Left kidney (tissue), 8 donors: ENCODE measurements around the gene ESYT3. TPM values are rescaled to one million over a fixed set of nuclear protein-coding genes. Genes with fewer than 3 reads are reported as not detected.

Experiments used
- DNase-seq: peaks from one replicate; pipeline ENCODE4 v3.0.0-alpha.2; 2013
- long read RNA-seq, 8 donors: transcript quantifications; one replicate each; lab custom pipeline, GENCODE V29; 2026
- polyA plus RNA-seq: library from polyadenylated mRNA; unstranded; fragments of 120-200 nt; gene quantifications from one replicate; pipeline ENCODE4 v1.2.1, GENCODE V29; 2013; ENCODE audit not compliant: insufficient read length

The ESYT3 gene, protein sequence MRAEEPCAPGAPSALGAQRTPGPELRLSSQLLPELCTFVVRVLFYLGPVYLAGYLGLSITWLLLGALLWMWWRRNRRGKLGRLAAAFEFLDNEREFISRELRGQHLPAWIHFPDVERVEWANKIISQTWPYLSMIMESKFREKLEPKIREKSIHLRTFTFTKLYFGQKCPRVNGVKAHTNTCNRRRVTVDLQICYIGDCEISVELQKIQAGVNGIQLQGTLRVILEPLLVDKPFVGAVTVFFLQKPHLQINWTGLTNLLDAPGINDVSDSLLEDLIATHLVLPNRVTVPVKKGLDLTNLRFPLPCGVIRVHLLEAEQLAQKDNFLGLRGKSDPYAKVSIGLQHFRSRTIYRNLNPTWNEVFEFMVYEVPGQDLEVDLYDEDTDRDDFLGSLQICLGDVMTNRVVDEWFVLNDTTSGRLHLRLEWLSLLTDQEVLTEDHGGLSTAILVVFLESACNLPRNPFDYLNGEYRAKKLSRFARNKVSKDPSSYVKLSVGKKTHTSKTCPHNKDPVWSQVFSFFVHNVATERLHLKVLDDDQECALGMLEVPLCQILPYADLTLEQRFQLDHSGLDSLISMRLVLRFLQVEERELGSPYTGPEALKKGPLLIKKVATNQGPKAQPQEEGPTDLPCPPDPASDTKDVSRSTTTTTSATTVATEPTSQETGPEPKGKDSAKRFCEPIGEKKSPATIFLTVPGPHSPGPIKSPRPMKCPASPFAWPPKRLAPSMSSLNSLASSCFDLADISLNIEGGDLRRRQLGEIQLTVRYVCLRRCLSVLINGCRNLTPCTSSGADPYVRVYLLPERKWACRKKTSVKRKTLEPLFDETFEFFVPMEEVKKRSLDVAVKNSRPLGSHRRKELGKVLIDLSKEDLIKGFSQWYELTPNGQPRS
- 3.1 TPM for polyA plus RNA-seq
- long read RNA-seq, donor 1: 0 reads
- long read RNA-seq, donor 2: 0 reads
- long read RNA-seq, donor 3: 0 reads
- long read RNA-seq, donor 4: 0 reads
- long read RNA-seq, donor 5: 0 reads
- long read RNA-seq, donor 6: 0 reads
- long read RNA-seq, donor 7: 0 reads
- long read RNA-seq, donor 8: 0 reads

DNA sequence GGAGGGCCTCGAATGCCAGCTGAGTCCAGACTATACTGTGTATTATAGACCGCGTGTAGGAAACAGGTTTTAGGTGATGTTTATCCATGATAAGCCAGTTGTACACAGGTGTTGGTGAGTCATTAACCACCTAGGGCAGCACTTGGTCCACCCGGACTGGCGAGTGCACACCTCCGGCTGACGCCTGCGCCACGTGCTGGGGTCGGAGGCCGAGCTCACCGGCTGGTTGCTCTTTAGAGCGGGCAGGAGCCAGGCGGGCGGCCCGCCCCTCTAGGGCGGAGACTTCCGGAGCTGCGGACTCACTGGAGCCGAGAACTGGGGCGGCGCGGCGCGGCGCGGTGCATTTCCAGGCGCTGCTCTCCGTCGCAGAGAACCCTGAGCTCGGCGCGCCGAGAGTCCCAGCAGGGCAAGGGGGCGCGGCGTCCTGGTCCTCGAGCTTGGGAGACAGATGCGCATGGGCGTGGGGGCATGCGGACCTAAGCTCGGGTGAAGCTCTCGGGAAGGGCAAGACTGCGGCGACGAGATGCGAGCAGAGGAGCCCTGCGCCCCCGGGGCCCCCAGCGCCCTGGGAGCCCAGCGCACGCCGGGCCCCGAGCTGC is at the start of gene ESYT3:
Gene ESYT3, plus strand, starts transcription at position 341 of the 599 bp plus-strand sequence. Its CDS starts 183 bp downstream, at position 524.
- peak; percentile 56 for DNase-seq

DNA sequence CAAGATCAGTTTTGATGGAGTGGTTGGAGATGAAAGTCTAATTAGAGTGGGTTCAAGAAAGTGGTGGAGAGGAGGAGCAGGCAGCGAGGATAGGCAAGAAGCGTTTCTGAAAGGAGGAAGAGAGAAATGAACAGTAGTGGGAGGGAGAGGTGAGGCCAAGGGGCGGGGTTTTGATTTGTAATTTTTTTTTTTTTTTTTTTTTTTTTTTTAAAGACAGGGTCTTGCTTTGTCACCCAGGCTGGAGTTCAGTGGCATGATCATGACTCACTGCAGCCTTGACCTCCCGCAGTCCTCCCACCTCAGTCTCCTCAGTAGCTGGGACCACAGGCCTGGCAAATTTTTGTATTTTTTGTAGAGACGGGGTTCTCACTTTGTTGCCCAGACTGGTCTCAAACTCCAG is 49.4 kb upstream of the ESYT3 start:
- no peak for DNase-seq

DNA sequence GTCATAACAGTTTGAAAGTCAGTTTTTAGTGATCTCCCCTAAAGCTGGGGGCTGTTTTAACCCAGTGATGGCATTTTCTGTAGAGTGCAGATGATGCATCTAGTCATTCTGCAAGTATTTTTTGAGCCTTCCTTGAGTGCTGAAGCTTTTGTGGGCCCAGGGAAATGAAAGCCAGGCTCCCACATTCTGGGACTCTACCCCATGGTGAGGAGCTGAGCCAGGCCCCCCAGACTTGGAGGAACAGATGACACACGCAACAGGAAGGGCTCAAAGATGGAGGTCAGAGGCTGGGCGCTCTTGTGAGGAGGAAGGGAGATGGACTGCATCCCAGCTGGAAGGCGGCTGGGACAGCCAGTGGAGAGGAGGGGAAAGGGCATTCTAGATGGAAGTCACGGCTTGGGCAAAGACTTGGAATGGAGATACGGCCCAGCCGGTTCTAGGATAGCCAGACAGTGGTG is 45.2 kb upstream of the ESYT3 start:
- DNase-seq: no peak

DNA sequence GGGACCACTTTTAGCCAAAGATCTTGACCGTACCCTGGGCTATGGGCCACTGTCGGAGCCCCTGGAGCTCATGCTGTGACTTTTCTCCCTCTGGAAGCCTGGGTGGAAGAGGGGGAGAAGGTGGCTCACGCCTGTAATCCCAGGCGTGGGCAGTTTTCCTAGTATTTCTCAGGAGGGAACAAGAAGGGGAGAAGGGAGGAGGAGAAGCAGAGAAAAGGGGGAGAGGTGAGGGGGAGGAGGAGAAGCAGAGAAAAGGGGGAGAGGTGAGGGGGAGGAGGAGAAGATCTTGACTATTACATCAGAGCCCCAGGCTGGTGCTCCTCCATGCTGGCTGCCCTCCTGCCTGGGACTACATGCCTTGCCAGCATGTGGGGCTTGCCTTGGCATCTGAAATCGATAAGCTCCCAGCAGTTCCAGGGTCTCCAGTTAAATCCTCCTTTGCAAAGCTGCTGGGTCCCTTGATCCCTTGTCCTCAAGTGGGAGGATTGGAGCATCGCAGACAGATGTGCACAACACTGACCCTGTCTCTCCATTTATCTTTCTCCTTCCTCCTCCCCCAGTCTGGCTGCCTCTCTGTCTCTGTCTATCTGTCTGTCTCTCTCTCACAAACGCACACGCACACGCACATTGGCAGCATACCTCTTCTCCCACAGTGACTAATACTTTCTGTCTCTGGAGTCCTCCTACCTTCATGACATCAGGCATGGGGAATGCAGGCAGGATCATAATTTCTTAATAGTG is 44.4 kb upstream of the ESYT3 start:
- no peak for DNase-seq

DNA sequence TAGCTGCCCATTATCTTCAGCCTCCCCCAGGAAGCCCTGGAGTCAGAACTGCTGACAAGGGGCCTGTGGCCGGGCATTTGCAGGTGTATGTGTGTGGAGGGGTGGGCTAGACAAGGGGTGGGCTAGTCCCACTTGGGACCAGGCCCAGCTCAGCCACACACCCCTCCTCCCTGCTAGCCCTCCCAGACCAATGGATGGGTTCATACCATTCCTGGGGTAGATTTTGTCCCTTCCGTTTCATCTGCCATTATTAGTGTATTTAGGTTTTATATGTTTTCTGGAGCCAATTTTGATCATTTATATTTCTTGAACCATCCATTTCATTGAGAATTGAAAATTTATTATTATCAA is 43.9 kb upstream of the ESYT3 start:
- DNase-seq: no peak

DNA sequence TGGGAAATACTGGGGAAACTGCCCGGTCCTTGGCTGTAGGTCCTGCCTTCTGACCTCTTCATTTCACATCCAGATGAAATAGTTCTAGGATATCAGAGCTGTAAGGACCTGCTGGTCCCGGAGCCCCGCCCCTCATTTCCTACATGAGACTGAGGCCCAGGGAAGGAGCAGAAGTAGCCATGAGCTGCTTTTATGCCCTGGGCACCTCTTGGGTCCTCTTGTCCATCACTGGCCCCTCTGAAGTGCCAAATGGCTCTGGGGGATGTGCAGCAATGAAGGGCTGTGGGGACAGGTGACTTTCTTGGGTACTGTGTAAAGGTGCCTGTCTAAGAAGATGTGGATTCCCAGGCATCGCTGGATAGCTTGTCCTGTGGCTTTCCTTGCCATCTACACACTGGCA is 40.3 kb upstream of the ESYT3 start:
- no peak for DNase-seq

DNA sequence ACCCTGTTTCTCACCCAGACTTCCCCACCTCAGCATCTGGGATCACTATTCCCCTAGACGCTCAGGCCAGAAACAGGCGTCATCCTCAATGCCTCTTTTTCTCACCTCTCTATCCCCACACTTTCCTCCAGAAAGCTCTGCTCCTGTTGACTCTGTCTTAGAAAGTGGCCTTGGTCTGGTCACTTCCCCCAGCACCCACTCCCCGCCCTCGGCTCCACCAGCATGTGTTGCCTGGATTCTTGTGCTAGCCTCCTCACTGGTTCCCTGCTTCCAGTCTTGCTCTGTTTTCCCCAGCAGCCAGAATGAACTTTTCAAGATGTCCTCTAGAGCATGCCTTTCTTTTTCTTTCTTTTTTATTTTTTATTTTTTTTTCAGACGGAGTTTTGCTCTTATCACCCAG is 39.7 kb upstream of the ESYT3 start:
- DNase-seq: no peak

DNA sequence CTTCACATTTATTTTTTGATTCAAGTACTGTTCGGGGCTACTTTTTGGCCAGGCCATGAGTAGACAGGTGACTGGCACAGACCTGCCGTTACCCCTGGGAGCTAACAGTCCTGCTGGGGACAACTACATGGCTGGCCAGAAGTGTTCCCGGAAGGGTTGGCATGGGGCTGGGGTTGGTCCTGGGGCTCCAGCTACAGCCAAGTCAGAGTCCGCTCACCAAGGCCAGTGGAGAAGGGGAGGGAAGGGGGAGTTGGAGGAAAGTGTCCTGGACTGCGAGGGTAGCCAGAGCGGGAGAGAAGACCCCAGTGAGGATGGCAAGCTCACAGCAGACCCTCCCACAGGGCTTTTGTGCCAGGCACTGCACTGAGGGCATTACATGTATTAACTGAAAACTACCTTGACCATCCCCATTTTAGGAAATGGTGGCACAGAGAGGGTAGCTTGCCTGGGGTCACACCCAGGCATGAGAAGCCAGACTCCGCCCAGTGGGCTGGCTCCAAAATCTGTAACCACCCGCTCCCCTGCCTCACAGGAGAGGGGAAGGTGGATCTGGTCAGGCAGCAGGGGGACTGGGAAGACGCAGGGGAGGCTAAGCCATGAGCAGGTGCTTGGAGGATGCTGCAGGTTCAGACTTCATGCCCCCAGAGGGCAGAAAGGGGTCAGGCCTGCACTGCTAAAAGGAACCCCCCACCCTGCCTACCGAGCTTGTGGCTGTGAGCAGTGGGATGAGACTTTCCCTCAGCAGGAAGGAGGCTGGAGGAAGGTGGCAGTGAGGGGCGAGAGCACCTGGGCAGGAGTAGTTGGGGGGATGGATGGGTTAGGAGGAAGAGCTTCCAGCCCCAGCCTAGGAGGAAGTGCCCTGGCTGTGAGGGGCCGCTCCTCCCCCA is 38.3 kb upstream of the ESYT3 start:
- DNase-seq: no peak

DNA sequence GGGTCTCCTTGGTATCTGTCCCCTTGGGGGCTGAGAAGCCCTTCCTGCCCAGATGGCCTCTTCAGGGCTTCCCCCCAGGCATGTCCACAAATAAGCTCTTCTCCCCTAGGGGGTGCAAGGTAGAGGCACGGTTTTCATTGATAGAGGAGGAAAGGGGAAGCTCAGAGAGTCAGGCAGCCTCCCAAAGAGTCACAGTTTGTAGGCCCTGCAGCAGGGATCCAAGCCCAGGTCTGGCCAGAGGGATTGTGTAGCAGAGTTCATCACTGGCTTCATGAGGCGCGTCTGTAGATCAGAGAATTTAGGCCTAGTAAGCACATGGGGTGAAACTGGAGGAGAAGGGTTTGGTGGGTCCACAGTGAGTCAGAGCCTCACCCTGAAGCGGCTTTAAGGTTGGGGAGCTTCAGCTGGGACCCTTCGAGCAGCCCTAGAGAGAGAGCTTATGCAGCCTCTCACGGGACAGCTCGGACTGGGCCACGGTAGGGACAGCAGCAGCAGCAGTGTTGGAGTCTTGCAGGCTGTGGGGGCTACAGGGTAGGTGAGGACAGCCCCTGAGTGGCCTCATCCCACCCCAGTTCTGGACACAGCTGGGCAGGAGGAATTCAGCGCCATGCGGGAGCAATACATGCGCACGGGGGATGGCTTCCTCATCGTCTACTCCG is 37.5 kb upstream of the ESYT3 start:
- no peak for DNase-seq

DNA sequence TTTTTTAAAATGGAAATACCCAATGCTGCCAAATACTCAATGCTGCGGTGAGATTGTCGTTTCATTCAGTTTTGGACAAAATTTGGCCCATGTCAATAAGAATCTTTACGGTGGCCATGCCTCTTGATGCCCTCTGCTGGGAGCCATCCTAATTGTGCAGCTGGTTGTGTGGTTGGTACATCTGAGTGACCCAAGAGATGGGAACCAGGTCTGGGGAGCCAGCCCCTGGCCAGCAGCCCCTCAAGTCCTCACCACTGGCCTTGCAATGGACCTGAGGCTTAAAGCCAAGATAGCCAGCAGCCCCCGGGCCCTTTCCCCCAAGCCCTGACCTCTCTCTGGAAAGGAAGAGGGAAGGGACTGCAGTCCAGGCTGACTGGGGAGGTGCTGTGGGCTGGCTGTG is 36.4 kb upstream of the ESYT3 start:
- no peak for DNase-seq

DNA sequence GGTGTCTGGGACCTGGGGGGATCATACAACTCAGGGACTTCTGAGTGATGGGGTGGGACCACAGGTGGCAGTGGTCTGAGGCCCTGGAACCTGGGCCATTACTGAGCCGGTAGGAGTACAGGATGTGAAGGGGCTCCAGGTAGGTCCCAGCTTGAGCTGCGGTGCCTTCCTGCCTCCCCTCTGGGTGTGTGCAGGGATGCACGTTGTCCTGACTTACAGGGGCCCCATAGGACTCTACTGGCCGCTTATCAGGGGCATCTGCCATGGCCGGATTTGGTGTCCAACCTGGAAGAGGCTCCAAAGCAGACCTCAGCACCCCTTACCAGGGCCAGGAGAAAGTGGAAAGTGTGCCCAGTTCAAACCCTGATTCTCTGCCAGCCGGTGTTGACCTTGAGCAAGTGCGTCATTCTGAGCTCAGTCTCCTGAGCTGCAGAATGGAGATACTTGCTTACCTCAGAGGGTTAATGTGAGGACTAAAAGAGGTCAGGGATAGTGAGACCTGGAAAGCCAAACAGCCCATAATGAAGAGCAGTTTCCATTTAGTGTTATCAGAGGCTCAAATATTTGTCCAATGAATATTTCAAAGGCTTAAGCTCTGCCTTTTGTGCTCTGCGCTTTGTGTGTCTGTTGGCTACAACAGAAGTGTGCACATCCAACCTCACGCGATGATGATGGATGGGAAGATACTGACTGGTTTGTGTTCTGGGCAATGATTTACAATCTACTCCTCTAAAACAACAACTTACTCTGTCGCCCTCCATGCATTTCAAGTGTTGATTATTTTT is 35.4 kb upstream of the ESYT3 start:
- no peak for DNase-seq

DNA sequence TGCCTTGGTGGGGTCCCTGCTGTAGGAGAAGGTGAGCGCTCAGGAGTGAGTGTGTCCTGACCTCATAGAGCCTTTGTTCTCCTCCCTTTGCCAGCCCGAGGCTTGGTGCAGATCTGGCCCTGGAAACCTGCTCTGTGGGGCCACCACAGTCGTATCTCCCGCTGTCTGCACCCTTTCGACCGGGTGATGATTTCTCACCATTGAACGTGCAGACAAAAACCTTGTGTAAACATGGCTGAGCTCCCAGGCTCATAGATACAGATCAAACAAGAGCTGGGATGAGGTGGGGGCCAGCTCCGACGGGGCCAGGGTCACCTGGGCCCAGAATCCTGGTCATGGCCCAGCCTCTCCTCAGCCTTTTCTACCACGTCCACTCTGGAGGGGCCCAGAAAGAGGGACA is 34.6 kb upstream of the ESYT3 start:
- no peak for DNase-seq

DNA sequence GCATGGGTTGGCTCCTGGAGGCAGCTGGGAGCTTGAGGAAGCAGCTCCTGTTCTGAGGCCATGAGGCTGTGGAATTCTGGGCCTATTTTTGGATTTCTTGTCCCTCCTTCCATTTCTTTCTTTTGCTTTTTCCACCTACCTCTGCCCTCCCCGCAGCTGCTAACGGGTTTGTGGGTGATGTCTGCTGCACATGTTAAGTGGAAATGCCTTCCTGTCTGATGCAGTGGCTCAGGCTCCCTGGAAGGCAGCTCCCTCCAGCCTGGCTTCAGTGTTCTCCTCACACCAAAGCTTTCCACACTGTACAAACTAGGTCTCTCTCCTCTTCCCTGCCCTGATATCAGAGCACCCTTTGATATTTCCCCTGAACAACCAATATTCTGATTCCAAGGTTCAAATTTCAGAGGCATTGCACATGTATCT is 33.8 kb upstream of the ESYT3 start:
- DNase-seq: no peak

DNA sequence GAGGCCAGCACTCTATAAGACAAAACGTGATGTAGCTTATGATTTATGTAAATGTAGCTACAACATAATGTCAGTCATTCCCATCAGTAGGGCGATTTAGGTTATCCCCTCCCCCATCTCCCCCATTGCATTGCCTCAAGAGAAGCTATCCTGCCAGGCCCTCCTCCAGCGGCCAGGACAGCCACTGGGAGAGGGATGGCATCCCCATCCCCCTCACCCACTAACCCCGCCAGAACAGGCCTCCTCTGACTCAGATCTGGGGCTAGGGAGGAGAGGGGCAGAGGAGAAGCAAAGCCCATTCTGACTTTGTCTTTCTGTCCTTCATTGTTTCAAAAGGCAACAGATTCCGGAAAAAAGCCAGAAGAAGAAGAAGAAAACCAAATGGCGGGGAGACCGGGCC is 32.6 kb upstream of the ESYT3 start:
- DNase-seq: no peak

DNA sequence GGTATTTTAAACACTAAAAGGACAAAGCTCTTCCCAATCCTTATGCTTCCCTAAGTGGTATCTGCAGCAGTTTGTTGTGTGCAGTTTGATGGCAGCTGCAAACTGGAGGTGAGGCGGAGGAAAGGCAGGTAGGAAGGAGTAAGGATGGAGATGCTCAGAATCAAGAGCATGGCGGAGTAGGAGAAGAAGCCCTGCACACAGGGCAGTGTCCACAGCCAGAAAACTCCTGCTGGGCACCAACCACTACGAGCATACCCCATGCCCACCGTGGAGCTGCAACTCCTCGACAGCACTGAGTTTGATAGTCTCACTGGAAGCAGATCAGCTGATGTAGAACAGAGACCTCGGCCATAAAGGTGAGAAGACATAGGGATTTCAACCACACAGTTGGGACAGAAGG is 30.3 kb upstream of the ESYT3 start:
- no peak for DNase-seq

DNA sequence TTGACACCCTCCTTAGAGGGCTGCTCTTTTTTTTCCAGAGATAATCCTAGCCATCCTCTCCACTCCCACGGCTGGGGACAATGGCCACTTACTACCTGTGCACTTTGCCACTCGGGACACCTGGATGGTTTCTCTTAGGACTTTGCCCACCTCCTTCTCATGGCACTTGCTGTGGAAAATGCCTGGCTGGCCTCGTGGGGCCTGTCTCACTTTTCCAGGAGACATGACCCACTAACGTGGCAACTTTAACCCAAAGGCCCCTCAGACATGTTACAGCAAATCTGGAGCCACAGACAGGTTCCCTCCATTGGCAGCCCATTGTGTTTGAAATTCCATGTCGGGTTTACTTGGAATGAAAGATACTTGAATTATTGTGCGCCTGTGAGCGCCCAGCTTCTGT is 29.4 kb upstream of the ESYT3 start:
- no peak for DNase-seq

DNA sequence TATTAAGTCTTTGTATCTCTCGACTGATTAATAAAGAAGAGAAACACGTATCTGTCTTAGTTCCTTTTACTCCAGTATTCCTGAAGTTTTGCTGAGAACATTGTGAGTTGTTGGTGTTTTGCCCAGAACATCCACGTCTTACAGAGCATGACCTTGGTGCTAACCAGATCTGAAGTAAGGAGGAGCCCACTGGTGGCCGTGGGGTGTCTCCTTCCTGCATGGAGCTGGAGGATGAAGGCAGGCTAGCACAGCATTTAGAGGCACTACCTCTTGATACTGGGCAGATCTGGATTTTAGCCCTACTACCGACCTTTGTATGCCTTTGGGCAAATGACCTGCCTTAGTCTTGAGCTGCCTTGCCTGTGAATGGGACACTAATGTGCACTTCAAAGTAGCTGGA is 28.9 kb upstream of the ESYT3 start:
- no peak for DNase-seq

DNA sequence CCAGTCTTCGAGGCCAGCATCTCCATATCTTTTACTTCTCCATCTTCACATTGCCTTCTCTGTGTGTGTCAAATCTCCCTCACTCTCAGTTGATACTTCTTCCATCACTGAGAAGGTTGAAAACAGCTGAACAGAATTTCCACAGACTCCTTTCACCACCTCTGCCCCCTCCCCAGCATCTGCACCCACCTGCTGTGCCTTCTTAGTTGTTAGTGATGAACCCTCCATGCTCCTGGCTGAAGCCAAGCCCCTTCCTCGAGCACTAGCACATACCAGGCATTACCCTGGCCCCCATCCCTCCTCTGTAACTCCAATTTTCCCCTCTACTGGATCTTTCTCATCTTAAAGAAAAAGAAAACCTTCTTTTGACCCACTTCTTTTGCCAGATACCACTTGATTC is 27.8 kb upstream of the ESYT3 start:
- no peak for DNase-seq

DNA sequence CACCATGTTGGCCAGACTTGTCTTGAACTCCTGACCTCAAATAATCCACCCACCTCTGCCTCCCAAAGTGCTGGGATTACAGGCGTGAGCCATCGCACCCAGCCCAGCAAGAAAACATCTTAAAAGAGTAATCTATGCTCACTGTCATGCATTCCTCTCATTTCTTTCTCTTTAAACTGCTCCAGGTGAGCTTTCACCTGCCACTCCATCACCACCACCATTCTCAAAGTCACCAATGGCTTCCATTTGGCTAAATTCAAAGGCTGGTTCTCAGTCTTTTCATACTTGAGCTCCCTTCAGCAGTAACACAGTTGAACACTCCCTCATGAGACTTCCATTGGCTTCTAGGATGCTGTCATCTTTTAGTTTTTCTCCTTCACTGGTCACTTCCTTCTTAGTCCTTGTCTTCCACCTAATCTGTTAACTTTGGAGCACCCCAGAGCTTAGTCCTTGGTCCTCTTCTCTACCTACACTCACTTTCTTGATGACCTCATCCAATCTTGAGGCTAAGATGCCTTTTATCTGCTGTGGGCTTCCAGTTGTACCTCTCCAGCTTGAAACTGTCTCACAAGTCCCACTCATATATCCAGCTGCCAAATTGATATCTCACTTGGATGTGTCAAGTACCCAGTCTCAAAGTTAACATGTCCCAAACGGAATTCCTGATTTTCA is 27.0 kb upstream of the ESYT3 start:
- no peak for DNase-seq
